ENCODE measurements around the gene MFAP2. TPM values are rescaled to one million over a fixed set of nuclear protein-coding genes. Genes with fewer than 3 reads are reported as not detected.

The MFAP2 gene
- total RNA-seq, 4 donors from 2014 or later: 5.4 to 21.7 (median 10.2) TPM

DNA sequence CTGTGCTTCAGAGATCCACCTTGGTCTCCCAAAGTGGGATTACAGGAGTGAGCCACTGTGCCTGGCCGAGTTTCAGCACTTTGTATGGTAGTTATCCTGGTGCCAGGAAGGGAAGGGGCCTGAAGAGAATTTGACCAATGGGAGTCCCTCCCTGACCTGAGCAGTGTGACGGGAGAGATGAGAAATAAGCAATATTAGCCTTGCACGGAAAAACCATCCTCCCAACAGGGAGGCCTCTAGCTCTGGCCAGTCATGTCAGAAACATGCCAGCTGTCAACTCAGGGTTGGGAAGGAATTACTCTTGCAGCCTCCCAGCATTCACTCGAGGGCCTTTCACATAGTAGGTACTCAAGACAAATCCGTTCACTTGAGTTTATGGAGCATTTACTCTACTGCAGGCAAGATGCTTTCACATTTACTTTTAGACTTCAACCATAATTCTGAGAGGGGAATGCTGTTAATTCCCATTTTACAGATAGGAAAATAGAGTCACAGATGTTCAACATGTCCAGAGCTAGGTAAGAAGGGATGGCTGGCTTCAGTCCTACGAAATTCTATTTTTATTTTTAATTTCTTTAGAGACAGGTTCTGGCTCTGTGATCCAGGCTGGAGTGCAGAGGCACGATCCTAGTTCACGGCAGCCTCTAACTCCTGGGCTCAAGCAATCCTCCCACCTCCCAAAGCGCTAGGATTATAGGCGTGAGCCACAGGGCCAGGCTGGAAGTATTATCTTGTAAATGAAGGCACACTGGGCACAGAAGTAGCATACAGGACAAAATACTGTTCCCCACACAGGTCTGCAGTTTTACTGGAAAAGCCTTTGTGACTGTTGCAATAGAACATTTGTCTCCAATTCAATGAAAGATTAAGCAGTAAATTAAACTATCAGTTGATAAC, 34.5 kb upstream of the MFAP2 start:
- Histone ChIP-seq H3K36me3 (peaks cover 24 to 30% (median 25%) of the 10 kb centered on the region in 4 donors), H3K9me3 (no peaks in the 10 kb centered on the region), H3K27ac (replicated peaks in 1 of 4) (no peak overlapping the region), H3K27me3 (no peaks in the 10 kb centered on the region), H3K4me1 (peaks cover 21 to 23% (median 22%) of the 10 kb centered on the region in 4 donors), H3K4me3 (no peak overlapping the region)
- TF ChIP-seq POLR2AphosphoS5 (IDR thresholded peaks at IDR 0.05): no peak
- no peak for TF ChIP-seq POLR2A (IDR thresholded peaks at IDR 0.05; ENCODE audit: low read depth)
- no peak for TF ChIP-seq EP300 (IDR thresholded peaks at IDR 0.05)
- TF ChIP-seq, protein P1, sequence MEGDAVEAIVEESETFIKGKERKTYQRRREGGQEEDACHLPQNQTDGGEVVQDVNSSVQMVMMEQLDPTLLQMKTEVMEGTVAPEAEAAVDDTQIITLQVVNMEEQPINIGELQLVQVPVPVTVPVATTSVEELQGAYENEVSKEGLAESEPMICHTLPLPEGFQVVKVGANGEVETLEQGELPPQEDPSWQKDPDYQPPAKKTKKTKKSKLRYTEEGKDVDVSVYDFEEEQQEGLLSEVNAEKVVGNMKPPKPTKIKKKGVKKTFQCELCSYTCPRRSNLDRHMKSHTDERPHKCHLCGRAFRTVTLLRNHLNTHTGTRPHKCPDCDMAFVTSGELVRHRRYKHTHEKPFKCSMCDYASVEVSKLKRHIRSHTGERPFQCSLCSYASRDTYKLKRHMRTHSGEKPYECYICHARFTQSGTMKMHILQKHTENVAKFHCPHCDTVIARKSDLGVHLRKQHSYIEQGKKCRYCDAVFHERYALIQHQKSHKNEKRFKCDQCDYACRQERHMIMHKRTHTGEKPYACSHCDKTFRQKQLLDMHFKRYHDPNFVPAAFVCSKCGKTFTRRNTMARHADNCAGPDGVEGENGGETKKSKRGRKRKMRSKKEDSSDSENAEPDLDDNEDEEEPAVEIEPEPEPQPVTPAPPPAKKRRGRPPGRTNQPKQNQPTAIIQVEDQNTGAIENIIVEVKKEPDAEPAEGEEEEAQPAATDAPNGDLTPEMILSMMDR (IDR thresholded peaks at IDR 0.05): no peak
- intact Hi-C loops (cut with DNase I): loop anchor here (5.0 kb wide), 1 partner anchor 32 kb away; no protein-coding TSS in a partner anchor
- 62% methylated on average over 10 of the region's 10 CpGs for WGBS
- no peak for DNase-seq (ENCODE audit: extremely low spot score)

- Histone ChIP-seq H3K36me3 (peaks cover 12 to 18% (median 13%) of the 10 kb centered on the region in 4 donors), H3K27ac (replicated peaks in 1 of 4) (no peak overlapping the region), H3K9me3 (no peaks in the 10 kb centered on the region), H3K4me3 (no peak overlapping the region), H3K27me3 (no peaks in the 10 kb centered on the region), H3K4me1 (peaks cover 27 to 30% (median 29%) of the 10 kb centered on the region in 4 donors)
- WGBS: 80% methylated on average over 13 of the region's 13 CpGs
- TF ChIP-seq, protein P1 (IDR thresholded peaks at IDR 0.05): no peak
- TF ChIP-seq POLR2AphosphoS5 (IDR thresholded peaks at IDR 0.05) (no peak), EP300 (IDR thresholded peaks at IDR 0.05) (no peak), POLR2A (IDR thresholded peaks at IDR 0.05; ENCODE audit: low read depth) (no peak)
- intact Hi-C loops (cut with DNase I): loop anchor here (5.0 kb wide), 1 partner anchor 34 kb away; no protein-coding TSS in a partner anchor
- no peak for DNase-seq (ENCODE audit: extremely low spot score)
Observed at GRCh38 chr1:17013491-17014320, 33.3 kb upstream of the MFAP2 start.

- Histone ChIP-seq H3K27me3 (no peaks in the 10 kb centered on the region), H3K4me1 (peaks cover 27 to 30% (median 29%) of the 10 kb centered on the region in 4 donors), H3K36me3 (peaks cover 4 to 10% (median 5%) of the 10 kb centered on the region in 4 donors), H3K4me3 (no peak overlapping the region), H3K9me3 (no peaks in the 10 kb centered on the region), H3K27ac (replicated peaks in 1 of 4) (no peak overlapping the region)
- no peak for DNase-seq (ENCODE audit: extremely low spot score)
- WGBS: 57% methylated on average over 7 of the region's 9 CpGs
- intact Hi-C loops (cut with DNase I): loop anchor here (5.0 kb wide), 1 partner anchor 34 kb away; no protein-coding TSS in a partner anchor
- no peak for TF ChIP-seq POLR2AphosphoS5 (IDR thresholded peaks at IDR 0.05)
- TF ChIP-seq, protein P1 (IDR thresholded peaks at IDR 0.05): no peak
Observed at GRCh38 chr1:17012775-17013490, 32.5 kb upstream of the MFAP2 start.

GRCh38 chr1:17011439-17012307, 31.3 kb upstream of the MFAP2 start, which contains the start of gene ATP13A2:
TSS of gene ATP13A2 (minus strand) at chr1:17011928. CDS start at chr1:17011738, 190 bp downstream.
- Histone ChIP-seq H3K36me3 (no peaks in the 10 kb centered on the region), H3K27ac (replicated peaks in 1 of 4) (peak within 1 kb of the TSS; percentile 49 to 73 (median 61)), H3K4me1 (peaks cover 27 to 30% (median 29%) of the 10 kb centered on the region in 4 donors), H3K9me3 (no peaks in the 10 kb centered on the region), H3K4me3 (peak within 1 kb of the TSS; percentile 67 to 94 (median 86)), H3K27me3 (no peaks in the 10 kb centered on the region)
- TF ChIP-seq, protein P1 (IDR thresholded peaks at IDR 0.05): no peak
- TF ChIP-seq POLR2A (IDR thresholded peaks at IDR 0.05; ENCODE audit: low read depth) (no peak), POLR2AphosphoS5 (IDR thresholded peaks at IDR 0.05) (peak; percentile 34 to 74), EP300 (IDR thresholded peaks at IDR 0.05) (no peak)
- 6% methylated on average over 10 of the region's 94 CpGs for WGBS
- no peak for DNase-seq (ENCODE audit: extremely low spot score)
- intact Hi-C loops (cut with DNase I): loop anchor here (5.0 kb wide), 1 partner anchor 36 kb away; no protein-coding TSS in a partner anchor
